Astrocyte of the hippocampus (primary cell): Measurements from ENCODE around the gene MORF4L2.

Source experiments
- DNase-seq: peaks from one replicate; pipeline ENCODE4 v3.0.0; 2011; ENCODE audit warnings: low read depth, low spot score

The MORF4L2 gene

DNA sequence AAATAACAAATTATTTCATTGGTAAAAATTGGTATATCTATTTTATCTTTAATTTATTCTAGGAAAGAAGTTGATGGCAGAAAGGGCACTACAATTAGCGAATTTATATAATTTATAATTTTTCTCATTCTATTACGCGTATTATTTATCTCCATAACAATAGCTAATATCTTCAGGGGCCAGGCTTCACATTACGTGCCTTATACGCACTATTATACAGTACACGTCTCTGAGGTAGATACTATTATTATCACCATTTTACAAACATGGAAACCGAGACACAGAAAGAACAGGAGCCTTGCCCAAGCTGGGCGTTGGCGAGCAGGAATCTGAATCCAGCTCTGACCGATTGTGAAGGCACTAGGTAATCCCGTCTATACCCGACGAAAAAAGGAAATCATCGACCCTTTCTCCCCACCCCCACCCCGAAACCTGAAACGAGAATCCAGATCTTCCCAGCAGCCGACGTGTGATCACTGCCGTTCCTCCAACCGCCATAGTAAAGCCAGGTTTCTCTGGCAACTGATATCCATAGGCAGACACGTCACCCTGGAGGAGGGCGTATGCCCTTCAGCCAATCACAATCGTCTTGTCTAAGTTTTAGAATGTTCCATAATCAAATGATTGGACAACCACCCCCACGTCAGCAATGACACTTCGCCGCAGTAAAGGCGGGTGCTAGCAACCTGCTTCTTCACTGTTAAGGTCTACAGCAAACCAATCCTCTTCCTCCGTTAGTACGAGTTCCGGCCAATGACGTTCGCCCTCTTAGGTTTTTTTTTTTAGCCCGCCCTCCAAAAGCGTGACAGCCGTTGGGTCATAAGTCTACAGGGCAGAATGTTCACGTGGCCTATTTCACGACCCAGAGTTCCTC is at the start of gene MORF4L2:
Gene MORF4L2, minus strand, starts transcription at position 501 of the 874 bp plus-strand sequence. CDS start 9,672 bp downstream, outside the sequence.
- DNase-seq, result peak; percentile 96

DNA sequence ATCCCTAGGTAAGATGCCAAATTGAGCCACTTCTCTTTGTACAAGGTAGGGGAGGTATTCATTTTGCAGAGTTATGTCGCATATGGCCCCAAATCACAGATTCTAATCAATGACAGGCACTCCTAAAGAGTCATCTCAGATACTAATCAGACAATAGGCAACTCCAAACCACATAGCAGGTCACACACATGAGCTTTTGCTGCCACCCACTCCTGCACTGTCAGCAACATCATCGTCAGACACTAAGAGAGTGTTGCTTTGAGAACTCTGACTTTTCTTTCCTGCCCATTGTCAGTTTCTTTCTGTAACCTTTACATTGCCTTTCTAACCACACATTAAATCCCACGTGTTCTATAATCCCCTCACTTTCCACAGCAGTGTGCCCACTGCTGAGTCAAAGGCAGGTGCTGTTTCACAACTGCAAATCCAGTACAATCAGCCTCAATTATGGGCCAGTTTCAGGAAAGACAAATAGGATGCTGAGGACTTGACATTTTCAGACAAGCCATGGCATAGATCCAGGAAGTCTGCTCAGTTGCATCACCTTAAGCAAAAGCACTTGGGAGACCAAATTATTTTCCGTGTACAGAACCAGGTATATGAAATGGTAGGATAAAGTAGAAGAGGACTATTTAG is 47.7 kb upstream of the MORF4L2 start:
- DNase-seq, result no peak

GRCh38 chrX:103733017-103733416 is 46.5 kb upstream of the MORF4L2 start:
- DNase-seq, result no peak

DNA sequence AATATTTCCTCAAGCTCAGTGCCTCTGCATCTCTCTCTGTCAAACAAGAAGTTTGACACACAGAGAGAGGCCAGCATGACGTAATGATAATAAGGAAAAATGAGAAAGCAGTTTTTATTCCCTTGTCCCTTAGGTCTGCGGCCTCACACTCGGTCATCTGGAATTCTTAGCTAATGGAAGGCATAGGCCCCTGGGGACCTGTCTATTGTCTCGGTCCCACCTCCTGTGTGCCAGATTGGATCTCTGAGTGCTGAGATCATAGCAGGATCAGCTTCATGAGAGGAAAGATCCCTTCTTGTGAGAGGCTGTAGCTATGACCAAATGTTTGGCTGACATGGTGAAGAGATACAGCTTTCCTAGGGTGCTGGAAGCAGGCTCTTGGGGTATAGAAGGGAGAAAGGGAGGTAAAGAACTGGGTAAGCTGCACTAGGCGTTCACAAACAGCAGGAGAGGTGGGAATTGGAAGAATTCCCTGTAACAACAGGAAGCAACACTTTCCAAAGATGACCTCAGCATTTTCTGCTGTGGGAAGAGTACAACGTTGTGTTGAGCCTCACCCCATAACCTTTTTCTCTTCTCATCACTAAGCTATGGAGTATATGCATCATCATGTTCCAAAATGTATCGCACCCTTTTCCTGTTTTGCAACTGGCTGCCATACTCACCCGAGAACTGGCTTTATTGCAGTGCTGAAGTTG is 44.4 kb upstream of the MORF4L2 start:
- peak; percentile 46 for DNase-seq

DNA sequence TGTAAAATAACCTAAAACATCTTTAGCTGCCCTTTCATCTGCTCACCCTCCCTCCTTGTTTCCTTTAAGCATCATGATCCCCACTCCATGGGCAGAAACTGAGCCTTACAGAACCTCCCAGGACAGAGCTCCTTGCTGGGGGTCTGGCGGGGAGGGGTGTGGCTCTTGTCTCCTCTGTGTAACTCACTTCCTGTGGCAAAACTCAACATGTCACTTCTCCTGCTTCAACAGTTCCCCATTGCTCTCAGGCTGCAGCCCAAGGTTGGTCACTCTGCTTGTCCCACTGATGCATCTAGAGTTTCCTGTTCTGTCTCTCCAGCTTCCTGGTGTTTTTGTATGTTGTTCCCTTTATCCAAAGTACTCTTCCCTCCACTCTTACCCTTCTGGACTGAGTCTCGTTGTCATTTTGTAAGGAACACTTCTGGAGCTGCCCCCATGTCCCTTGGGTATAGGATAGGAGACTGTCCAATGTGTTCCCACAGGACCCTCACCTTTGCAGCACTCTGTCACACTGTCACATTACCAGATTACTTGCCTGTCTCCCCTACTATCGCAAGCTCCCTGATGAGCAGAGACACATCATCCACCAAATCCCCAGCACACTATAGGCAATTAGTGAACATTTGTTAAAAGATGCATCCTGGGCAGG is 43.8 kb upstream of the MORF4L2 start:
- no peak for DNase-seq

GRCh38 chrX:103729015-103729414 is 42.5 kb upstream of the MORF4L2 start:
- no peak for DNase-seq

- no peak for DNase-seq
Measured at GRCh38 chrX:103727115-103727514, 40.6 kb upstream of the MORF4L2 start.

DNA sequence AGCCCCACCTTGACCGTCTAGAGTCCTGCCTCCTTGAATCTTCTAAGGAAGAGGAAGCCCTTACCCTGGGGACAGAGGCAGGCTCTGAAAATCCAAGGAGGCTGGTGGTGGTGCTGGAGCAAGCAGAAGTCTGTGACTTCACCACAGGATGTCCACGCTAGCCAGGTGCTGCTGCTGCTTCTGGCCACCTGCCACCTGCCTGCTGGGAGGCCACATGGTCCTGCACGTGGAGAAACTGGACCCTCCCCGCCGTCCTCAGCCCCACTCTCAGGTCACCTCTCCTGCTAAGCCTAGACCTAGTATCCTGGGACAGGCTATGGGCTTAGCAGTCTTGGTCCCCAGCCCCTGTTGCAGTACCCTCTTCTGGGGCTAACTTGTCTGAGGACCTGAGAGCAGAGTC is 40.0 kb upstream of the MORF4L2 start:
- DNase-seq, result no peak

DNA sequence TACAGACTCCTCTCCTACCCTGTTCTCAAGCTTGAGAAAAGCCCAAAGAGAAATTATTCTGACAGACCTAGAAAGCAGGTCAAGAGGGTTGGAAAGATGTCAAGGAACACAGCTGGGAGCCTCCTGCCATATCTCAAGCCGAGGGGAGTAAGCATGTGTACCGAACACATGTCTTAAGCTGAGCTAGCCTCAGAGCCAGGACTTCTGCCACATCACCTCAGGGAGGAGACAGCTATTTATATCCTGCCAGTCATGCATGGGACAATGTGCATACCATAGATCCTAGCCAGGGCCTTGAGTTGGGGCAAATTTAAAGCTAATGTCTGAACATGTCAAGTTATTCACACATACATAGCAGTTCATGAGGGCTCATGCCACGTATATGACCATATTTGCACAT is 36.0 kb upstream of the MORF4L2 start:
- DNase-seq, result peak; percentile 23

DNA sequence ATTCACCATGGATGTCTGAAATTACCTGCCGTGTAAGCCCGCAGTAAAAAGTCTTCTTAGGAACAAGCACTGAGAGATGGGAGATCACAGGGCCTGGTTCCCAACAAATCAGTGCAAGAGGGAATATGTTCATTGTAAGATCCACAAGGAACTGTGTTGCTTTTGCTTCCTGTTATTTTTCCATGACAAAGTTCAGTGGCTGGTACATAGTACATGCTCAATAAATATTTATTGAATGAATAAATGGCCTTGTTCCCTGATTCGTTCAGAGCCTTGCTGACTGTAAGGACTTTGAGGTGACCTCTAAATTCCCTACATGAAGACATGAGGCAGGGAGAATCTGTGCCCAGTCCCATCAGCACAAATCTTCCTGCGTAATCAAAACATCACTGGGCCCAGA is 31.6 kb upstream of the MORF4L2 start:
- no peak for DNase-seq

DNA sequence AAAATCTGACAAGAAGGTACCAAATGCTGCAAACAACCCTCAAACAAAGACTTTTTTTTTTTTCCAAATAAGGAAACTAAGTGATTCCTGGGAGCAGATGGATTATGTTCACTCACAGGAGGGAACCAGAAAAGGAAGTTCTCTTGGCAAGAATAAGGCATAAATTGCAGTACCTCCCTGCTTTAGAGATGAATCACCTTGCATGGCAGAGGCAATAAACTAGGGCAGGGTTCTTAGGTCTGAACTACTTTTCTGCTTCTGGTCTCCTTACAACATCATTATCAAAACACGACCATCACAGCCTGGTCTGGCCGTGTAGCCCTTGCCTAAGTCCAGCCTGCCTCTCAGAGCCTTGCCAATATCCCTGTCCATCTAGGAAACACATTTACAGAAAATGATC is 30.5 kb upstream of the MORF4L2 start:
- DNase-seq, result peak; percentile 69

DNA sequence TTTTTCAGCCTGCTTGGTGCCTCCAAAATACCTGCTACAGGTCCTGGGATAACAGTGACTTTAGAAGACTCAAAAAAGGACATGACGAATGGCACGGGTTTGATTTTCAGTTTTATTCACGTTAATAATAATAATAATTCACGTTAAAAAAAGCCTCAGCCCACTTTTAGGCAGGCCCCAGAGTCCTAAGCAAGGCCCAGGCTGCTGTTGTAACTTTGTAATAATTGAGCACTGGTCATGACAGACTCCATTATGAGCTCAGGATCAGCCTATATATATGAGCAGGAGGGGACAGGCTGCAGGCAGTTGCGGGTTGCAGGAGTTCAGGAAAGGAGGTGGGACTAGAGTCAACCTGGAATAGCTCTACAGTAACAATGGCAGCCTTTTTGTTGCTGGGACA is 24.1 kb upstream of the MORF4L2 start, which contains the start of gene TMEM31:
Gene TMEM31, plus strand, starts transcription at position 301 of the 400 bp plus-strand sequence. CDS start 1,350 bp downstream, outside the sequence.
- DNase-seq, result no peak

DNA sequence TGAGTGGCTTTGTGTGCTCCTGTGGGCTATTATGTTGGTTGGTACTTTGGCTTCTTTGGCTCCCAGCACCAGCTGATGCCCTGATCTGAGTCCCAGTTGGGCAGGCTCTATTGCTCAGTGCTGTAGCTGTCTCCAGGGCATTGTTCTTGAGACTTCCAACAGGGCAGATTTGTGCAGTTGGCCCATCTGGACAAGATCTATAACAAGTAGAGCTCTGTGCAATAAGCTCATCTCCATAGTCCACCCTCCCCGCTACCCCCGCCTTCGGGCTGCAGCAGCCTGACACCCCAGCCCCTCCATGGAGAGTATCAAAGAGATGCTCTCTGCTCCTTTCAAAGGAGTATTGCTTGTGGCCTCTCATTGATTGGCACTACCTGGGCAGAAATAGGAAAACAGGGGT is 18.4 kb upstream of the MORF4L2 start:
- no peak for DNase-seq

- DNase-seq, result no peak
Measured at GRCh38 chrX:103699243-103699642, 12.7 kb upstream of the MORF4L2 start.

DNA sequence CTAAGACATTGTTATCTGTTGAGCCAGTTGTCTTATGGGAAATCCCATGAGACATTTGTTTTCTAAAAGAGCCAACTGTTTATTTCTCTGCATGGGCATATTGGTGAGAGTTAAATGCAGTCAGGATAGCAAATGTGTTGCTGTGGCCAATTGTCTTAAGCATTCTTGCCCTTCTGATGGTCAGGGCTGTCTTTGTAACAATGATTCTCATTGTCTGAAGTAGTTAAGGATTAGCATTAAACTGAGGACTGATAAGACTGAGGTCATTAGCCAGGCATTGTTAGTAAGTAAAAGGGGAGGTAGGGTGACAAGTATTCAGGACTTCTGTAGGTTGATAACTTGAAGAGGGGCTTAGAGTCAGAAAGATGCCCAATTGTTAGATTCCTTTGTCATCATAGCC is 11.2 kb upstream of the MORF4L2 start:
- DNase-seq, result no peak

DNA sequence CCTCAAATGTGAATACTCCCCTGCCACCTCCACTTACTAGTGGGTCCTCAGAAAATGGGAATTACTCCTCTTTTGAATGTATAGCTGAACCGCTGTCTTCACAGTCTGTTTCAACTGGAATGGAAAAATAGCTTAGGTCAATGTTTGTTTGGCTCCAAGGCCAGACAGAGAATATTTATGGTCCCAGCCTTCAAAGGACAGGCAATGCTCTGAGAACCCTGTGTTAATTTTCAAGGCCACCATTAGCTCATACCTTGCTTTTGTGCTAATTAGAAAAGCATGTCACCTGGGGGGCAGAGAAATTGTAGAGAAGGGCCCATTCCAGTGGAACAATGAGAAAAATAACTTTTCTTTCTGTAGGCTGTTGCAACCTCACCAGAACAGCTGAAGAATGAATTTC is 4.6 kb upstream of the MORF4L2 start:
- no peak for DNase-seq

DNA sequence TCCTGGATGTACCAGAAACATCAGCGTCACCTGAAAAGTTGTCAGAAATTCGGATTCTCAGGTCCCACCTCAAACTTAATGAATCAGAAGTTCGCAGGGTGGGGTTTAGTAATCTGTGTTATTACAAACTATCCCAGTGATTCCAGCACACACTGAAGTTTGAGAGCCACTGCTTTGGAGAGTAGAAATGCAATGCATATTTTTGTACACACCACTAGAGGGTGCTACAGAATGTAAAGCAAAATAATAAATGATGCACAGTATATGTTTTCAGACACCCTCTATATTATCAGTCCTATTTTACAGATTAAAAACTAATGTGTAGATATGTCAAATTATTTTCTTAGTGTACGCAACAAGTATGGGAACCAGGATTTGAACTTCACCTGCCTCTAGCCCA is 2.4 kb upstream of the MORF4L2 start:
- peak; percentile 45 for DNase-seq

- DNase-seq, result peak; percentile 82
Measured at GRCh38 chrX:103687696-103688201, 1.2 kb upstream of the MORF4L2 start.

DNA sequence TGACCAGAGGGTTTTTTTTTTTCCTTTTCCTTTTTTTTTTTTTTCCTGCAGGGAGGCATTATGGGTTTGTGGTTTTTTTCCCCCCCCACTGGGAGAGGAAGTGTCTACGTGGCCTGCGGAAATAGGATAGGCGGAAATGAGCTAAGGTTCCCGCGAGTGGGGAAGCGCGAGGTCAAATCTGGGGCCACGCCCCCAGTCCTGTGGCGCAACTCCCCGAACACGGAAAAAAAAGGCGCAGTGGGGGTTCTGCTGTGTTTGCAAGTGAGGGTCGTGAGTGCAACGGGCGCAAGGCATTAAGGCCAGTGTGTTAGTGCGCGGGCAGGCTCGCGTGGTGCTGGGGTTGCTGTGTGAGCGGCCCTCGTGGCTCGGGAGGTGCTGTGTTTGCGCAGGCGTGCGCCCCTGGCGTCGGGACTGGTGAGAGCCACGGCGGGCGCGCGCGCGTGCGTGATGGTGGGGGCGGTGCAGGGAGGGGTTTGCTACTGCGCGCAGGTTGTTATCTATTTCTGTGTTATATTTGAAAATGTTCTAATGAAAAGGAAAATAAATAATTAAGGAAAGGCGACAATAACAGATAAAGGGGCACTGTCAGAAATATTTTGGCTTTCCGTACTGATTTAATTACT is 685 bp upstream of the MORF4L2 start:
- DNase-seq, result peak; percentile 88

DNA sequence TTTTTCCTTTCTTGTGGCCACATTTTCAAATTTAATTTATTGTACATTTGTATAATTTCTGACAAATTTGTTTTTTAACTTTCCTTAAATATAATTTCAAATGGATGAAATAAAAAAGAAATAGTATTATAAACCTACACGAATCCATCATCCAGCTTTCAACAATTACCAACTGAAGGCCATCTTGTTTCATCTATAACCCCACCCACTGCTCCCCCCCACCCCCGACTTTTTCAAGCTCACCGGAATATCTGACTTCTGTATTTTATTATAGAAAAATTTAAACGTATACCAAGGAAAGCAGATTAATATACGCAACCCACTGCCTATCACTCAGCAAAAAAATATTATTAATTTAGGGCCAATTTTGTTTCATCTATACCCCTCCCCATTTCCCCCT is 1.1 kb downstream of the MORF4L2 start:
- DNase-seq, result no peak

DNA sequence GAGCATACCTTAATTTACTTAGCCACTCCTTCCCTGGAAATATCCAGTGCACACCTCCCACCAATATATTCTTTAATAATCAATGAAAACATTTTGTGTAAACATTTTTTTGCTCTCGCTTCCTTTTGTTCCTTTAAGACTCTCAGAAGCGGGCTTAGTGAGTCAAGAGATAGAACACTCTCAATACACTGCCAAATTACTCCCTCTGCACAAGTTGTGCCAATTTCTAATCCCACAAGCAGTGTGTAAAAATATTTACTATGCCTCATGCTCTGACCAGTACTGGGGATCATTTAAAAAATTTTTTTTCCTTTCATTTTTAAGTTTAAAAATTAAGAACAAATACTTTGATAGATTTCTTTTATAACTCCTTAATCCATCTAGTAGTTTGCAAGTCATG is 5.1 kb downstream of the MORF4L2 start:
- DNase-seq, result no peak
